ENCODE data around the gene TMF1.

DNA sequence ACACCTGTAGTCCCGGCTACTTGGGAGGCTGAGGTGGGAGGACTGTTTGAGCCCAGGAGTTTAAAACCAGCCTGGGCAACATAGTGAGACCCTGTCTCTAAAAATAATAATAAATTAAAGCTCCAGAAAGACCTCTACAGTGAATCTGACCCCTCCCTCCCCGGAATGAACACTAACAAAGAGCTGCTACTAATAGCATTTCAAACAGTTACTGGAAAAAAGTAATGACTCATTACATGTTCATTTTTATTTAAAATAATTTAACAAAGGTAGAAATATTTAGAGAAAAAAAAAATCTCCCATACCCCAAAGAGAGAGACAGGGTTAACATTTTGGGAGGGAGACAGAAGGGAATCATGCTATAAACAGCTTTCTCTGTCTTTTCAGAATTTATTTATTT lies 30.2 kb upstream of the TMF1 start:
- TF ChIP-seq, protein P1, sequence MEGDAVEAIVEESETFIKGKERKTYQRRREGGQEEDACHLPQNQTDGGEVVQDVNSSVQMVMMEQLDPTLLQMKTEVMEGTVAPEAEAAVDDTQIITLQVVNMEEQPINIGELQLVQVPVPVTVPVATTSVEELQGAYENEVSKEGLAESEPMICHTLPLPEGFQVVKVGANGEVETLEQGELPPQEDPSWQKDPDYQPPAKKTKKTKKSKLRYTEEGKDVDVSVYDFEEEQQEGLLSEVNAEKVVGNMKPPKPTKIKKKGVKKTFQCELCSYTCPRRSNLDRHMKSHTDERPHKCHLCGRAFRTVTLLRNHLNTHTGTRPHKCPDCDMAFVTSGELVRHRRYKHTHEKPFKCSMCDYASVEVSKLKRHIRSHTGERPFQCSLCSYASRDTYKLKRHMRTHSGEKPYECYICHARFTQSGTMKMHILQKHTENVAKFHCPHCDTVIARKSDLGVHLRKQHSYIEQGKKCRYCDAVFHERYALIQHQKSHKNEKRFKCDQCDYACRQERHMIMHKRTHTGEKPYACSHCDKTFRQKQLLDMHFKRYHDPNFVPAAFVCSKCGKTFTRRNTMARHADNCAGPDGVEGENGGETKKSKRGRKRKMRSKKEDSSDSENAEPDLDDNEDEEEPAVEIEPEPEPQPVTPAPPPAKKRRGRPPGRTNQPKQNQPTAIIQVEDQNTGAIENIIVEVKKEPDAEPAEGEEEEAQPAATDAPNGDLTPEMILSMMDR (IDR thresholded peaks at IDR 0.05): no peak
- no peak for TF ChIP-seq POLR2A (IDR thresholded peaks at IDR 0.05)

Measured in vagina (tissue), 2 donors.